GM21367 (cell line): ENCODE results near the gene MVB12A.

Experiments used
- ATAC-seq: cut with Tn5 transposase; IDR thresholded peaks from one replicate; pipeline ENCODE4 v1.9.1; 2021; ENCODE audit not compliant: unreplicated experiment

MVB12A gene

DNA sequence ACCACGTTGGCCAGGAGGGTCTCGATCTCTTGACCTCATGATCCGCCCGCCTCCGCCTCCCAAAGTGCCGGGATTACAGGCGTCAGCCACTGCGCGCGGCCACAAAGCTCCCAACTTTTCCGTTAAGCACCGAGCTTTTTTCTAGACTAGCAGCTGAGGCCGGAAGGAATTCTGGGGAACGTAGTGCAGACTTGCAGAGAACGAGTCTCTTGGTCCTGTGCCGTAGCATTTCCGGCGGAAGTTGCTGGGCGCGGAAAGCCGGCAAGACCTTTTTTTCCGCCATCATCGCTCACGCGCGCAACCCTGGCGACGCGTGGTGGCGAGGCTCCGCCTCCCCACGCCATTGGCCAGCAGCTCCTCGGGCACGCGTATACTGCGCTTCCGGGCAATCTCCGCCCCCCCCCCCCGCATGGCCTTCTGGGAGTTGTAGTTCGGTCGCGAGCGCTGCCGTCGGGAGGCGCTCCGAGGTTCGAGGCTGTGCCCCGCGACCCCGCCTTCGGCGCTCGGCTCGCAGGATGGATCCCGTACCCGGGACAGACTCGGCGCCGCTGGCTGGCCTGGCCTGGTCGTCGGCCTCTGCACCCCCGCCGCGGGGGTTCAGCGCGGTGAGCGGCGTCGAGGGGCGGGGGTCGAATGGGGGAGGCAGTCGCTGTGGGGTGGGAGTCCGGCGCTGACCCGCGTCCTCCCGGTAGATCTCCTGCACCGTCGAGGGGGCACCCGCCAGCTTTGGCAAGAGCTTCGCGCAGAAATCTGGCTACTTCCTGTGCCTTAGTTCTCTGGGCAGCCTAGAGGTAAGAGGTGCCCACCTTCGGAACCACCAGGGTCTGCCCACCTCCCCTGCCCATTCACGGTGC lies at the start of gene MVB12A:
MVB12A (plus strand) TSS at position 427 of the 854 bp plus-strand sequence; CDS start at position 516, 89 bp downstream.
- ATAC-seq: peak; percentile 69

DNA sequence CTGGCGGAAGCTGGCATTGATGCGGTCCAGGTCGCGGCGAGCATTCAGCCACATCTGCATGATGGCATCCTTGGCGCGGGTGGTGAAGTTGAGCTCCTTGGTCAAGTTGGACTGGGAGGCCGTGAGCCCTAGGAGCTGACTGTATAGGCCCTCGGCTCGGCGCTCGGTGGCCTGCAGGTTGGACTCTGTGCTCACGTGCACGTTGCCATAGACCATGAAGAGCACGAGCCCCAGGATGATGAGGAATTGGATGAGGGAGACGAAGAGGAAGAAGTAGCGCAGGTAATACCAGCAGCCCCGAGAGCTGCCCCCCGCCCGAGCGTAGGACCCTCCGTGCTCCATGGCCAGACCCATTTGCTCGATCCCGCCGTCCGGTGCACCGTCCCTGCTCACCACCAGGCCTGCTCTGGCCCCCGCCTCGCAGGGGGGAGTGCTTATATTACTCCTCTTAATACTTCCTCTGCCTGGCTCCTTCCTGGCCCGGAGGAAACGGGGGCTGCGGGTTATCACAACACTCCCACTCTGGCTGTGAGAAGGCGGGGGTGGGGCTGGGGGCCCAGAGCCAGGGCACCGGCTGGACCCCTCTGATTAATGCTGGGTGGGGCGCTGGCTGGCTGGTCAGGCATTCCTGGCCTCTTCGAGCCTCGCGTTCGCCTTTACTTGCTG lies 42.8 kb upstream of the MVB12A start, which contains the start of gene PLVAP:
PLVAP (minus strand) TSS at position 408 of the 666 bp plus-strand sequence; CDS start at position 354, 54 bp downstream.
- no peak for ATAC-seq

DNA sequence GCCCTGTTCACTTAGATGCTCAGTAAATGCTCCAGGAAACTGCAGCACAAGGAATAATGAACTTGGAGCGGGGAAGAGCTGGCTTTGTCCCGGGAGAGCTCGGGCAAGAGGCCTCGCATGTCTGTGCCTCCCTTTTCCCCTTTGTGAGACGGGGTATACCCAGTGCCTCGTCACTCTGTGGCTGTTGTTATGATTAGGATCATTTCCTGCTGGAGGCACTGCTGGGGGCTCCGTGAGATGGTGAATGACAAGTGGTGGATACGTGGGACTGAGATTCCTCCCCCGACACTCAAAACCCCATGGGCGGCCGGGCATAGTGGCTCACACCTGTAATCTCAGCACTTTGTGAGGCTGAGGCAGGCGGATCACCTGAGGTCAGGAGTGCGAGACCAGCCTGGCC lies 41.6 kb upstream of the MVB12A start:
- no peak for ATAC-seq

DNA sequence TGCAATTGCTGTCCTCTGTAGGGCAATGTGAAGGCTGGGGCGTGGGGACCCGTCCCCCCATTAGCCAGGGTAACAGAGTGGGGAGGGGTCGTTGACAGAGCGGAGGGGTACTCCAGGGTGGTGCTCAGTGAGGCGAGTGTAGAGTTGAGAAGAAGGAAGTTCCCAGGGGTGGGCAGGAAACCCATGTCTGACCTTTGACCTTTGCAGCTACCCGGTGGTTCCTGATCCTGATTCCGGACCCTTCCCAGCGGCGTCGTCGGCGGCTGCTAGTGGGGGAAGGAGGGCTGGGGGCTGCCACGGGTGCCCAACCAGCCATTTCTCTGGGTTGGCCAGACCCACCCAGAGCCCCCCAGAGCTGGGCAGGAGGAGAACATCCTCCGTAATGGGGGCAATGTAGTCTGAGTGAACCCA lies 40.6 kb upstream of the MVB12A start:
- ATAC-seq: no peak

DNA sequence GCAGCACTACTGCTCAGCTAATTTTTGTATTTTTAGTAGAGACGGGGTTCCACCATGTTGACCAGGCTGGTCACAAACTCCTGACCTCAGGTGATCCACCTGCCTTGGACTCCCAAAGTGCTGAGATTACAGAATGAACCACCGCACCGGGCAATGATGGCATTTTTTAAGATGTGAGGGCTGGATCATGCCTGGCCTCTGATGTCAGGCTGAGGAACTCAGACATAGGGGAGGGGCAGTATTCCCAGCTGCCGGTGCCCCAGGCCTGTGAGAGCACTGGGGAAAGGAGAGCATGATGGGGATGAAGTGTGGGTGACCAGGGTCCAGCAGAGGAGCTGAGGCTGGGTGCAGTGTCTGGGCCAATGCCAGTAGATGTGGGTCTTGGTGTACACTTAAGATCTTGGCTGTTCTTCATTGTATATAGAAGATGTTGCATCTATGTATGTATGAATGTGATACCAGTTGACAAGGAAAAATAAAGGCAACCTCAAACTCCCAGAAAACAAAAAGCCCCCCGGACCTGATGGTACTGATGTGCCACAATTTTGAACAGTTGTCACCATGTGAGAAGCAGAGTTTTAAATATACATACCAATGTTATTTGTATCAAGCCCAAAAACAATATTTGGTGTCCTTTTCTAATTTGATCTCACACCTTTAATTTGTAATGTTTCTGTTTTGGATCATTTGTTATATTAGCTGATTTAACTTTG lies 39.3 kb upstream of the MVB12A start:
- no peak for ATAC-seq

DNA sequence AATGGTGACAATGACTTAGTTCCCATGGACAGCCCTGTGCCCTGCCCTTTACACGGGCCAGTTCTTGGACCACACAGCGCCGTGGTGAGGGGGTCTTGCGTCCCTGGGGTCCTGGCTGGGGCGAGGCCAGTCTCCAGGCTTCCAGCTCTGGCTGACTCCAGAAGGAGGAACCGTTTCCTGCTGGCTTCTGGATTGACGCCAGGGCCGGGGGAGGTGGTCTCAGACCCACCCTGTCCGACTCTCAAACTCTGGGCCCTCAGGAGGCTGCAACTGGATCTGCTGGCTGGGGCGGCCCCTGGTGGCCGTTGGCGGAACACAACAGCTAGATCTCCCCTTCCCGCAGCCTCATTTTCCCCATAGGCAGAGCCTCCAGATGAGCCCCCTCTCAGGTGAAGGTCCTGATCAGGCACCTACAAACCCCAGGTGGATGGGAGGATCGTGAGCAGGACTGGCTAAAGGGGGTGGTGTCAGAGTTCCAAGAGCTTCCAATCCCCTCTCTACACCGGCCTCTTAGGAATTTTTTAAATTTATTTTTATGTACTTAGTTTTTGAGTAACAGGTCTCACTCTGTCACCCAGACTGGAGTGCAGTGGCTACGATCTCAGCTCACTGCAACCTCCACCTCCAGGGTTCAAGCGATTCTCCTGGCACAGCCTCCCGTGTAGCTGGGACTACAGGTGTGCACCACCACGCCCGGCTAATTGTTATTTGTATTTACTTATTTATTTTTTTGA lies 33.8 kb upstream of the MVB12A start:
- no peak for ATAC-seq

DNA sequence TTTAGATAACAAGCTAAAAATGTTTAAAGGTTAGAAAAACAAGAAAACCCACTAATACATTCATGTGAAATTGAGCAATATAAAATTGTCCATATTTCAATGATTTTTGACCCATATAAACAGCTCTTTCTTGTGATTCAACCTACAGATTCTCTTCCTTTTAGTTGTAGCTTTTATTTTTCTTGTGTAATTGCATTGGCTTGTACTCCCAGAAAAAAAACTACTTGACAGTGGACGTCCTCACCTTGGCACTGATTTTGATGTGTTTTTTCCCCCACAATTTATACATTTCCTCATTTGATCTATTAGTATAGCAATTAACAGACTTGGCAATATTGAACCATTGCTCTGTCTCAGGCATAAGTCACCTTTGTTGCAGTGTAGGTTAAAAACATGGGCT lies 30.6 kb upstream of the MVB12A start:
- no peak for ATAC-seq

DNA sequence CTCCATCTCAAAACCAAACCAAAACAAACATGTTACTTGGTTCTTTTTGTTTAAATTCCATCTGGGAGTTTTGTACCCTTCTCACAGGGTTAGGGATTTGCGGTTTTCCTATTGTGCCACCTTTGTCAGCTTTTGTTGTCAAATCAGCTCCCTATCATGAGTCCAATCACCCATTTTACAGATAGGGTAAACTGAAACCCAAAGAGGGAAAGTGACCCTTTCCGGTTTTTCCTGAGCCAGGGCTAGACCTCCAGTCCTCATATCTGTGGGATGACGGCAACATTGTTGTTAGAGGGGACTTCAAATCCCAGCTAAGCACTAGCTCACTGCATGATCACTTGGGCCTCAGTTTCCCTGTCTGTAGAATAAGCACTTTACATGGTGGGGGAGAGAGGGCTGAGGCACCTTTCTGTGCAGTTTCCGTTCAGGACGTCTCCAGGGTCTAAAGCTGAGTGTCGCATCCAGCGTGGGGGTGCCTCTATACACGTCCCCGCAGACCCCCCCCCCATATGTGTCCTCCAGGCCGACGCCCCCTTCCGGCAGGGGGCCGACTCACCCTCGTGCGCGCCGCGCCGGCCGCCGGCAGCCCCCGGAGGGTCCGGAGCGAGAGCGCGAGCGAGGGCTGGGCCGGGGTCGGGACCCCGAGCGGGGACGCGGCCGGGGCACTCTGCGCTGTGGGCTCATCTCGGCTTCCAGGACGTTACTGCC lies 29.7 kb upstream of the MVB12A start:
- ATAC-seq: no peak

DNA sequence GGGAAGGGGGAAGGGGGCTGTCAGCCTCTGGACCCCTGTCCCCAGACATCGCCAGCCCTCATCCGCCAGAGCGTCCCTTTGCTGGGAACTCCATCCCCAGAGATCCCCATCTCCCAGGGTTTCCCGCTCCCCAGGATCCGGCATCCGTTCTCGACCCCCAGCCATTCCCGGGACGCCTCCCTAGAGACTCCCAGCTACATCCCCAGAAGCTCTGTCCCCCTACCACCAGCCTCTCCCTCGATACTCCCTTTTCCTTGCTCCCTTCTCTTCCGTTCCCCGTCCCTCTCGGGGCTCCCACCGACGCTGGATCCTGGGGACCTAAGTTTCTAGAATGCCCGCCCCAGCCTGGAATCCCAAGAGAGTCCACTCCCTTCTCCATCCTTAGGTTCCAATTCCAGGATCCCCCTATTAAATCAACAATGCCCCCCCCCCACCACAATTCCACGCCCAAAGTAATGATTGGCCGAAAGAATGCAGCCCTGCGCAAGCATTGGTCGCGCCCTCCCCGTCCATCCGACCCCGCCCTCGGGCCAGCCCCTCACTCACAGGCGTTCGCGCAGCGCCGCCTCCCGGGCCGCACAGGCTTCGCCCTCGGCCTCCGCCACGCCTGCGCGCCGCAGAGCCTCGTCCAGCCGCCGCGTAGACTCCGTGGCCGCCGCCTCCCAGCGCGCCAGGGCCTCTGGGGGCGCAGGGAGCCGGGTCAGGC lies 29.0 kb upstream of the MVB12A start:
- peak; percentile 79 for ATAC-seq

DNA sequence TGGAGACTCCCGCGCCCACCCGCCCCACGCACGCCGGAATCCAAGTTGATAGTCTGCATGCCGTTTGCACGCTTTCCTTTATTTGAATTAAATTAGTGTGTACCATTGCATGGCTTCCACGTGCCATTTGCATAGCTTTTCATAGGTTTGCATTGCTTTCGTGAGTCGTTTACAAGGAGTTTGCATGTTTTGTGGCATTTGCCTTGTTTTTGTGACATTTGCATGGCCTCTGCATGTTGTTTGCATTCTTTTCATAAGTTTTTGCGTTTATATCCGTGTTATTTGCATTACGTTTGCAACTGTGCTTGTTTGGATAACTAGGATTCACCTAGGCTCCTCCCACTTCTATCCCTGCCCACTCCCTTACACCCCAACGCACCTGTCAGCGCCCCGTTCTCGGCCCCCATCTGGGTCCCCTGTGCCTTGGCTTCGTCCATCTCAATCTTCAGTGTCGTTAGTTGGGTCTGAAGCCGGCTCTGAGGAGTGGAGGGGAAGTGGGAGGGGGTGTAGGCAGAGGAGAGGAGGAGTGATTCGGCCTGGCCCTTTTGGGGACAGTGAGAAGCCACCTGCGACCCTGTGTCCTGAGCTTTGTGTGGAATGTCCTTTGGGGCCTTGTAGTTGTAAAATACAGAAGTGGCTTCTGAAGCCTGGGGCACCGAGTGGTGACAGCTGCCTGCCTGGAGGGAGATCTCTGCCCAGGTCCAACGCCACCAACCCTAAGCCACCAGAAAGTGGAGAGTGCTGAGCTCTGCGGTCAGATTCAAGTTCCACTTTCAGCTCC lies 28.3 kb upstream of the MVB12A start:
- ATAC-seq: no peak

DNA sequence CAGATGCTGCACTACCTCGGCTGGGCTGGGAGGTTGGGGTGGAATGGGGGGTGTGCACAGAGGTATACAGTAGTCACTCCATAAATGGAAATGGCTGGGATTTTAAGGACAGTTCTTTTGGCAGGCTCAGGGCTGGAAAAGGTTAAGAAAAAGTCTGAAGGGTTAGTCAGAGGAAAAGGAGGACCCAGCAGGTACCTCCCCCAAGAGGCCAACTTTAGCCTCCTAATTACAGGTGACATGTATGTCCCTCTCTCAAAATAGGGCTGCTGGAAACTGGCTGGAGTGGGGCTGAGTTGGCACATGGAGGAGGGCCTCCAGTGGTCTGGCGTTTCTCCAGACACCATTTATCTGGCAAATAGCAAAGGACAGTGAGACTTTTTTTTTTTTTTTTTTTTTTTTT lies 26.8 kb upstream of the MVB12A start:
- no peak for ATAC-seq

DNA sequence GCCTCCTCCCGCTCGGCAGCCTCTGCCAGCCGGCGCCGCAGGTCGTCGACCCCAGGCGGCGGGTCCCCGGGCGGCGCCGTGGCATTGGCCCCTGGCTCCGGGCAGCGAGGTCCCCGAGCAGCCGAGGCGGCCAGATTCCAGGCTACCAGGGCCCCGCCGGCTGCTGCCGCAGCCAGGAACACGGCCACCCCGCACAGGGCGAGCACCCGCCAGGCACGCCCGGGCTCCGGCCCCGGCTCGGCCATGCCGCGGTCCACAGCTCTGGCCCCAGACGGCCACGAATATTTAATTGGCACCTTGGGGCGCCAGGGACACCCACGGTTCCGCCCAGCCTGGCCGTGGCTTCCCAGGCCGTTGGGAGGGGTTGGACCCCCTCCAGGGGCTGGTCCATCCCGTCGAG lies 25.9 kb upstream of the MVB12A start, which contains the start of gene CCDC194:
CCDC194 (minus strand) TSS at position 283 of the 400 bp plus-strand sequence; CDS start at position 245, 38 bp downstream.
- no peak for ATAC-seq

DNA sequence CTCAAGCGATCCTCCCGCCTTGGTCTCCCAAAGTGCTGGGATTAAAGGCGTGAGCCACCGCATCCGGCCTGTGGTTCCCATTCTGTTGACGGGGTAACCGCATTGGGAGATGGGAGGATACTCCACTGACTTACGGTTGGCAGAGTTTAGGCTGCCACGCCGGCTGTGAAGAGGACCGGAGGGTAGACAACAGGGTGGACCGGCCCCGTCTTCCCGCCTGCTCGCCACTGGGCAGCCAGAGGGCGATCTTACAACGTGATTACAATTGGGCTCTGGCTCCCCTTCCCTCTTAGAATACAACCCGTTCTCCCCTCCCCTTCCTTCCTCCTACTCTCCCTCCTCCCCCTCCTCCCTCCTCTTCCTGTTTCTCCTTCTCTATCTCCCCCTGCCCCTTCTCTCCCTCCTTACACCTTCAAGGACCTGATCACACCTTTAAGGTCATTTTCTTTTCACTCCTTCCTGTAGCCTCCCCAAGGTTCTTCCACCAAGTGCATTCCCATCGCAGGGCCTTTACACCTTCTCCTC lies 24.9 kb upstream of the MVB12A start:
- no peak for ATAC-seq

DNA sequence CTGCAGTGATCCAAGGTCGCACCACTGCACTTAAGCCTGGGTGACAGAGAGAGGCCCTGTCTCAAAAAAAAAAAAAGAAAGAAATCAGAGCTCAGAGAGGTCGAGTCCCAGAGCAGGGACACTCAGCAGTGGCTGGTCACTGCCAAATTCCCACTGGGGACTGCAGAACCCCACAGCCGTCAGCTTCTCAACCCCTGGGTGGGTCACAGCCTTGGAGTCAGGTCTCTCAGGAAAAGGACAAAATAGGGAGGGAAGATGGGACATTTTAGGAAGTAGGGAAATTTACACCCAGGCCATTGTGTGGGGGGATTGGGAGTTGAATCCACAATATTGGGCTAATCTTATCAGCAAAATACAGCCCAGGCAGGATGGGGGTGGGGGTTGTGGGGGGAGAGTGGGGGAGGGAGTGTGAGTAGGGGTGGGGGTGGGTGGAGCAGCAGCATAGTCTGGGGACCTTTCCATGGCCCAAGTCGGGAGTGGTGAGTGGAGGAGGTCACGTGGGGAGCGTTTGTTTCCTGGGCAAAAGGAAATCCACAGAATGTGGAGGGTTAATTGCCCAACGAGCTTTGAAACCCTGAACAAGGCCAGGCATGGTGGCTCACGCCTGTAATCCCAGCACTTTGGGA lies 20.8 kb upstream of the MVB12A start:
- ATAC-seq: no peak

DNA sequence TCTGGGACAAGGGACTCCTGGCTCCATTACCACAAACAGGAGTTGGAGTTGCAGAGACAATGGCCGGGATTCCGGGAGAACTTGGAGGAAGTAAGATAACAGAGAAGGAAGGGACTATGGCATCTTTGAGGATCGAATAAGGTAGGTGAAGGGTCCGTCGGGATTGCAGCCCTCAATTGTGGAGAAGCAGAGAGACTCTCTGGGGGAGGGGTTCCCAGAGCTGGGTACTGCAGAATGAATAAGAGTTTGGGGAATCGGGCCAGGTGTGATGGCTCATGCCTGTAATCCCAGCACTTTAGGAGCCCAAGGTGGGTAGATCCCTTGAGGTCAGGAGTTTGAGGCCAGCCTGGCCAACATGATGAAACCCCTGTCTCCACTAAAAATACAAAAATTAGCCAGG lies 18.2 kb upstream of the MVB12A start:
- no peak for ATAC-seq

DNA sequence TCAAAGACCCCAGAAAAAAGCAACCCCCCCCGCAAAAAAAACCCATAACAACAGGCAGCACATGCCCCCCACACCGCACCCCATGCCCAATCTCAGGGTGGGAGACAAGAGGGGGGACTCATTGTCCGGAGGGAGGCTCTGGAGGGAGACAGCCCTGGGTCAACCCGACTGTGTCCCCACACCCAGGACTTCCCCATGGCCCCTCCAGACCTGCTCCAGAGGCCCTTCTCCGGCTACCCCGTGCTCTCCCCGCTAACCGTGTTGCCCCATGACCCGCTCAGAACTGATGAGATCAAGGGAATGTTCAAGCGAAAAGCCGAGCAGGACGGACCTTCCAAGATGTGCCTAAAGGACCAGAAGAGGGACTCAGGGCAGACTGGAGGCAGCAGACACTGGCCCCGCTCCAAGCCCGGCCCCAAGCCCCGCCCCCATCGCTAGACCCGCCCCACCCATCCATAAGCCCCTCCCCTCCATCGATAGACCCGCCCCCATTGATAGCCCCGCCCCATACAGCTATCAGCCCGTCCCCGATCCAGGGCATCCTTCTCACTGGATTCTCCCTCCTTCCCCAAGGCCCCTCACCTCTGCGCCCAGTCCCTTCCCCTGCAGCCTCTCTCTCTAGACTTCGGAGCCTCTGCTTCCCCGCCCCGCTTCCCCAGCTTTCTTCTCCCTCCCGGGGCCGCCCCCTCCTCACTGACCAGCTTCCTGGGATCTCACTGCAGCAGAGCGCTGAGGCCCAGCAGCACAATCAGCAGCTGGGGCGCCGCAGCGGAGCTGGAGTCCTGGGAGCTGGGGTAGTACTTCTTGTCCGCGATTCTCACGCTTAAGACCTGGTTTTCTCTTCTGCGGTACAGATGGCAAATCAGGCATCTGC lies 16.6 kb upstream of the MVB12A start:
- ATAC-seq: no peak

DNA sequence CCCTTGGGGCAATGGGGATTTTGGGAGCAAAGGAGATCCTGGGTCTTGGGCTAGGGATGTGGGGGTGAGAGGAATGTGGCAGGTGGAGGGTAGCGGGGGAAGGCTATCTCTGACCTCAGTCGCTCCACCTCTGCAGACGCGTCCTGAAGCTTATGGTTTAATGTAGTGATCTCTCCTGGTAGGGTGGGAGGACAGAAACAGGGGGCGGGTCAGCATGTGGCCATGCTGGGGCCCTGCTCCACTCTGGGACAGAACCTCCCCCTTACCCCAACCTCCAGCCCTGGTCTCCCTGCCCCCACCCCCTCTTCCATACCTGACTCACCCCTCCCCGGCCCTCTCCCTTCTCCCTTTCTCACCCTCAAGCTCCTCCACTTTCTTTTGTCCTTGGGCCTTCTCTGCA lies 15.8 kb upstream of the MVB12A start:
- ATAC-seq: no peak
